Heart right ventricle (tissue), 16 donors: ENCODE data around the gene CST4. TPM values are rescaled to one million over a fixed set of nuclear protein-coding genes. Genes with fewer than 3 reads are reported as not detected.

Experiments
- ATAC-seq, 8 donors: fragments of 200-7000 bp; cut with Tn5 transposase; one replicate each; pipeline ENCODE4 v1.9.1; 2020; ENCODE audit warnings: mild to moderate bottlenecking in 8 of 8, moderate library complexity in 8 of 8, moderate number of reproducible peaks in 1 of 8
- DNase-seq, 2 donors: peaks; one replicate each; pipeline ENCODE4 v3.0.0-alpha.2; 2020
- H3K27ac ChIP-seq, 10 donors: fragments of 200-600 bp; sonication (generic) in 2 of 10; one replicate each; pipeline versions ENCODE4 v1.5.0 to v1.8.0; 2020 to 2022; ENCODE audit warnings: mild to moderate bottlenecking in 3 of 10
- H3K27me3 ChIP-seq, 7 donors: fragments of 200-600 bp; one replicate each; pipeline ENCODE4 v1.8.0; 2021 to 2022; ENCODE audit warnings: mild to moderate bottlenecking in 2 of 7
- H3K36me3 ChIP-seq, 9 donors: fragments of 200-600 bp; sonication (generic) in 1 of 9; one replicate each; pipeline versions ENCODE4 v1.5.0 to v1.8.0; 2020 to 2022; ENCODE audit warnings: mild to moderate bottlenecking in 2 of 9
- H3K4me1 ChIP-seq, 9 donors: fragments of 200-600 bp; sonication (generic) in 1 of 9; one replicate each; pipeline versions ENCODE4 v1.5.0 to v1.8.0; 2020 to 2022; ENCODE audit warnings: mild to moderate bottlenecking in 4 of 9
- H3K4me3 ChIP-seq, 10 donors: fragments of 200-600 bp; sonication (generic) in 2 of 10; one replicate each; pipeline versions ENCODE4 v1.5.0 to v1.8.0; 2020 to 2022; ENCODE audit warnings: mild to moderate bottlenecking in 7 of 10, moderate library complexity in 2 of 10
- H3K9me3 ChIP-seq, 11 donors: fragments of 200-600 bp in 10 of 11; sonication (generic) in 2 of 11; one replicate each; pipeline versions ENCODE4 v1.5.0 to v1.8.0; 2013 to 2022; ENCODE audit warnings: mild to moderate bottlenecking in 2 of 11, control low read depth in 1 of 11, moderate library complexity in 1 of 11
- CTCF ChIP-seq, 9 donors: fragments of 200-600 bp; sonication (generic) in 2 of 9; IDR thresholded peaks; one replicate each; pipeline versions ENCODE4 v1.5.0 to v1.8.0; 2021 to 2022; ENCODE audit warnings: antibody characterized with exemption in 9 of 9, mild to moderate bottlenecking in 5 of 9, moderate library complexity in 1 of 9
- WGBS, 2 donors: extraction: QIAGEN DNeasy Blood & Tissue Kit; methylation state at CpG; one replicate each; pipeline ENCODE4 v1.1.7; 2013; ENCODE audit warnings: inconsistent platforms in 1 of 2; 5-methylcytosine and 5-hydroxymethylcytosine counted together
- intact Hi-C, 10 donors: fragments of 100-400 bp; cut with DNase I; formaldehyde crosslinking; loops; one replicate each; pipeline versions ENCODE4 v1.11.1 to v1.14.2; 2022
- polyA plus RNA-seq, 2 donors: library from polyadenylated mRNA; stranded (reverse); fragments of 200-250 nt; gene quantifications; one replicate each; pipeline ENCODE4 v1.2.3, GENCODE V29; 2013
- total RNA-seq, 10 donors: library from RNA; stranded (reverse); fragmentation: NEBNext Ultra II Directional in 3 of 10; extraction: Animal tissue kit (Norgen Biotek cat#: 25700) in 3 of 10; gene quantifications; one replicate each; pipeline versions ENCODE4 v1.2.1 to v1.2.4, GENCODE V29; 2021 to 2023
- donor health status: Arrhythmogenic right ventricular cardiomyopathy.
- donor health status: ischemic (EF 13 %, LVEDD 7.1; RV severe dilation, severe dysfunction).
- donor health status: healthy with polysubstance abuse.
- donor health status: DM: no; HTN: yes; CAD: no.
- donor health status: DM: no; HTN: no; CAD: no.
- donor health status: ischemic (EF 25% LVEDD 6.9; RV normal size, moderate dysfunction).
- donor health status: ischemic (EF 25% LVEDD 5.7; RV mildly dilated, moderate dysfunction).
- donor health status: healthy.
- donor health status: DM: yes; HTN: yes; CAD: no.
- donor health status: Ischemic cardiomyopathy.
- donor health status: ischemic (EF 35%, LVEDD 5.7; RV mildly dilated, moderate dysfunction).
- donor health status: nonischemic (EF 11% LVEDD 7.7; RV severe dilation, severe dysfunction).
- donor health status: DM: yes; HTN: yes; CAD: no.
- donor health status: PGD.
- donor health status: ischemic (EF 29% LVEDD 5.4; RV normal size, mild dysfunction).
- donor health status: nonischemic (EF 23%, LVEDD 6.1; RV moderate dilation, normal function).

The CST4 gene
- total and polyA plus RNA-seq, 12 donors = not detected

- DNase-seq (no peak), ATAC-seq (no peak)
- no peak overlapping the region for H3K27ac ChIP-seq
- no peaks in the 10 kb centered on the region for H3K36me3 ChIP-seq
- peaks cover 0 to 5% (median 0%) of the 10 kb centered on the region in 7 donors for H3K27me3 ChIP-seq
- H3K4me1 ChIP-seq = peaks cover 0 to 8% (median 0%) of the 10 kb centered on the region in 9 donors
- 96 to 100% methylated on average over 1 of the region's 1 CpG for WGBS, 2 donors
- no peak for TF ChIP-seq CTCF (IDR thresholded peaks at IDR 0.05)
- no peak overlapping the region for H3K4me3 ChIP-seq
- intact Hi-C loops = loop anchor here in 1 of 10 donors (5.0 kb wide), 1 partner anchor 325 kb away; no protein-coding TSS in a partner anchor
- H3K9me3 ChIP-seq = peaks cover 0 to 4% (median 0%) of the 10 kb centered on the region in 11 donors
Observed at GRCh38 chr20:23672158-23672557, 16.7 kb downstream of the CST4 start.

GRCh38 chr20:23671479-23671878 is 17.4 kb downstream of the CST4 start:
- Histone ChIP-seq H3K9me3 (peaks cover 0 to 4% (median 0%) of the 10 kb centered on the region in 11 donors), H3K4me3 (no peak overlapping the region), H3K4me1 (peaks cover 0 to 15% (median 0%) of the 10 kb centered on the region in 9 donors), H3K27me3 (peaks cover 0 to 5% (median 0%) of the 10 kb centered on the region in 7 donors), H3K36me3 (no peaks in the 10 kb centered on the region), H3K27ac (no peak overlapping the region)
- 59 to 63% methylated on average over 3 of the region's 3 CpGs for WGBS, 2 donors
- DNase-seq = no peak
- no peak for ATAC-seq
- no peak for TF ChIP-seq CTCF (IDR thresholded peaks at IDR 0.05)
- intact Hi-C loops = loop anchor here in 1 of 10 donors (5.0 kb wide), 1 partner anchor 326 kb away; no protein-coding TSS in a partner anchor

GRCh38 chr20:23670361-23670760 is 18.5 kb downstream of the CST4 start:
- ATAC-seq = no peak
- WGBS, 2 donors = 36 to 47% methylated on average over 1 of the region's 1 CpG
- H3K27me3 ChIP-seq = peaks cover 0 to 5% (median 0%) of the 10 kb centered on the region in 7 donors
- peaks cover 0 to 4% (median 0%) of the 10 kb centered on the region in 11 donors for H3K9me3 ChIP-seq
- H3K4me1 ChIP-seq = peaks cover 0 to 15% (median 0%) of the 10 kb centered on the region in 9 donors
- no peak for DNase-seq
- no peak overlapping the region for H3K27ac ChIP-seq
- intact Hi-C loops = loop anchor here in 1 of 10 donors (5.0 kb wide), 1 partner anchor 327 kb away; no protein-coding TSS in a partner anchor
- H3K36me3 ChIP-seq = no peaks in the 10 kb centered on the region
- H3K4me3 ChIP-seq = no peak overlapping the region
- no peak for TF ChIP-seq CTCF (IDR thresholded peaks at IDR 0.05)

- Histone ChIP-seq H3K36me3 (no peaks in the 10 kb centered on the region), H3K4me3 (no peak overlapping the region), H3K9me3 (peaks cover 0 to 4% (median 0%) of the 10 kb centered on the region in 11 donors), H3K27ac (no peak overlapping the region), H3K27me3 (peaks cover 0 to 5% (median 0%) of the 10 kb centered on the region in 7 donors), H3K4me1 (peaks cover 0 to 15% (median 0%) of the 10 kb centered on the region in 9 donors)
- WGBS, 2 donors = 93 to 95% methylated on average over 7 of the region's 7 CpGs
- intact Hi-C loops = loop anchor here in 4 of 10 donors (5.0 to 10.0 kb wide), 3 partner anchors 125 to 327 kb away; no protein-coding TSS in a partner anchor
- ATAC-seq (no peak), DNase-seq (no peak)
- TF ChIP-seq CTCF (IDR thresholded peaks at IDR 0.05) = no peak
Observed at GRCh38 chr20:23669866-23670265, 19.0 kb downstream of the CST4 start.
